Measurements from ENCODE around the gene SNAPC1.

Gene SNAPC1

GRCh38 chr14:61811882-61812346 lies 49.7 kb downstream of the SNAPC1 start:
- DNase-seq (ENCODE audit: low read depth in 2 of 2), result no peak

GRCh38 chr14:61812347-61813095 lies 50.3 kb downstream of the SNAPC1 start, which contains the start of gene SYT16:
TSS of gene SYT16 (plus strand) at chr14:61812703.
- DNase-seq (ENCODE audit: low read depth in 2 of 2), result no peak

DNA sequence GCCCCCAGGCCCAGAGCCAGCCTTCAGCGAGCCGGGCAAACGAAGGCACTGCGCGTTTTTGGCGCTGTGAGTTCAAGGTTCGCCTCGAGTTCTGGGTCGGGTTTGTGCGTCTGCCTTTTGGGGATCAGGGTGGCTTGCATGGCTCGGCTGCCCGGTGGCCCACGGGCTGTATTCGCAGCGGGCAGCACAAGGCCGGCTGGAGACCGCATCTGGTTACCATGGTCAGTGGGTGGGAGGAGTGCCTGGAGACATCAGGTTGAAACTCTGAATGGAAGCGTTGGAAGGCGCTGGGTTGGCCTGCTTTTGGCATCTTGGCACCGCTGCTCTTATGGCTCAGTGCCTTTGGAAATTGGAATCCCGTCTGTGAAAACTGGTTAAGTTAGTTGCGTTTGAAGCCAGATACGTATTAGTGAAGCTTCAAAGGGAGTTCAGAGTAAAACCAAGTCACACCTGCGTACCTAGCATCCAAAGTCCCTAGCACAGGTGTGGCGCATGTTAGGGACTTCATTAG lies 50.9 kb downstream of the SNAPC1 start:
- no peak for DNase-seq (ENCODE audit: low read depth in 2 of 2)

GRCh38 chr14:61822458-61822857 lies 60.2 kb downstream of the SNAPC1 start:
- DNase-seq (ENCODE audit: low read depth in 2 of 2), result no peak

GRCh38 chr14:61832783-61833182 lies 70.6 kb downstream of the SNAPC1 start:
- DNase-seq (ENCODE audit: low read depth in 2 of 2), result no peak

GRCh38 chr14:61836184-61836583 lies 74.0 kb downstream of the SNAPC1 start:
- no peak for DNase-seq (ENCODE audit: low read depth in 2 of 2)

- no peak for DNase-seq (ENCODE audit: low read depth in 2 of 2)
These were observed 74.6 kb downstream of the SNAPC1 start for GRCh38 chr14:61836807-61837206.

- peak; percentile 37 to 59 for DNase-seq (ENCODE audit: low read depth in 2 of 2)
These were observed 75.4 kb downstream of the SNAPC1 start for GRCh38 chr14:61837336-61838229.

GRCh38 chr14:61838661-61839245 lies 76.5 kb downstream of the SNAPC1 start:
- no peak for DNase-seq (ENCODE audit: low read depth in 2 of 2)

GRCh38 chr14:61839507-61839906 lies 77.3 kb downstream of the SNAPC1 start:
- no peak for DNase-seq (ENCODE audit: low read depth in 2 of 2)

DNA sequence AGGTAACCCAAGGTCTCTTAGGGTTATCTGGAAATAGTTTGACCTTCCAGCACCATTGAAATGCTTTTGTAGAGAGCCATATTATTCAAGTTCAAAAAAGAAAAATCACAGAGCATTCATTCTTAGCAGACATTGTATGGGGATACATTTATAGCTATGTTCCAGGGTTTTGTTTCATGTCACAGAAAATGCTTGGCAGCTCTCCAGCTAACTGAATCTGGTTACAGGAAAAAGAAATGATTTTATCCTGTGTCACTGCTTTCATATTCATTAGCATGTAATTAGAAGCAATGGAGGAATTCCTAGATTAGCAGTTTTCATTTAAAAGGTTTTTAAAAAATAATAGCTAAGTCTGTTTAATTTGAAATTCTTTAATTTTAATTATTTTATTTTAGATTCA lies 78.9 kb downstream of the SNAPC1 start:
- DNase-seq (ENCODE audit: low read depth in 2 of 2), result no peak

Measured in stimulated activated CD8-positive, alpha-beta memory T cell treated with anti-CD3 and anti-CD28 coated beads, Interleukin-7, amount 100 ng/mL, for 1 hour (primary cell).